ENCODE results near the gene ZDHHC8.

The ZDHHC8 gene

GRCh38 chr22:20114506-20115475 is 16.8 kb upstream of the ZDHHC8 start:
- DNase-seq (ENCODE audit: low read depth), result no peak

GRCh38 chr22:20115691-20116375 is 15.8 kb upstream of the ZDHHC8 start, which contains the start of gene RANBP1:
RANBP1 (plus strand) TSS chr22:20116104; CDS start chr22:20116185, 81 bp downstream.
- no peak for DNase-seq (ENCODE audit: low read depth)

- no peak for DNase-seq (ENCODE audit: low read depth)
Observed at GRCh38 chr22:20116376-20116950, 15.1 kb upstream of the ZDHHC8 start.

GRCh38 chr22:20116951-20117632 is 14.5 kb upstream of the ZDHHC8 start, which contains the start of gene TRMT2A:
TRMT2A (minus strand) TSS chr22:20117226; CDS start chr22:20116906, 320 bp downstream.
- peak; percentile 93 for DNase-seq (ENCODE audit: low read depth)

GRCh38 chr22:20117633-20118299 is 13.8 kb upstream of the ZDHHC8 start:
- no peak for DNase-seq (ENCODE audit: low read depth)

- DNase-seq (ENCODE audit: low read depth), result no peak
Observed at GRCh38 chr22:20118300-20119020, 13.1 kb upstream of the ZDHHC8 start.

- no peak for DNase-seq (ENCODE audit: low read depth)
Observed at GRCh38 chr22:20121856-20122415, 9.7 kb upstream of the ZDHHC8 start.

GRCh38 chr22:20123366-20124082 is 8.1 kb upstream of the ZDHHC8 start:
- no peak for DNase-seq (ENCODE audit: low read depth)

GRCh38 chr22:20124083-20124787 is 7.4 kb upstream of the ZDHHC8 start:
- DNase-seq (ENCODE audit: low read depth), result no peak

- no peak for DNase-seq (ENCODE audit: low read depth)
Observed at GRCh38 chr22:20125201-20126174, 6.1 kb upstream of the ZDHHC8 start.

- DNase-seq (ENCODE audit: low read depth), result no peak
Observed at GRCh38 chr22:20126284-20127029, 5.1 kb upstream of the ZDHHC8 start.

- DNase-seq (ENCODE audit: low read depth), result no peak
Observed at GRCh38 chr22:20127318-20127868, 4.2 kb upstream of the ZDHHC8 start.

GRCh38 chr22:20127869-20128618 is 3.6 kb upstream of the ZDHHC8 start:
- DNase-seq (ENCODE audit: low read depth), result no peak

GRCh38 chr22:20128619-20128901 is 3.0 kb upstream of the ZDHHC8 start:
- no peak for DNase-seq (ENCODE audit: low read depth)

GRCh38 chr22:20128902-20129746 is 2.5 kb upstream of the ZDHHC8 start:
- DNase-seq (ENCODE audit: low read depth), result peak; percentile 27

- DNase-seq (ENCODE audit: low read depth), result no peak
Observed at GRCh38 chr22:20129747-20130014, 1.9 kb upstream of the ZDHHC8 start.
